CD14-positive monocyte (primary cell): ENCODE data around the gene SYCP2L. TPM values are rescaled to one million over a fixed set of nuclear protein-coding genes. Genes with fewer than 3 reads are reported as not detected.

Experiments
- DNase-seq, 3 donors: peaks; one replicate each; pipeline ENCODE4 v3.0.0-alpha.2; 2011 to 2022
- H2AFZ ChIP-seq: 2 replicates; pipeline ENCODE4 v1.6.0; 2012; ENCODE audit warnings: mild to moderate bottlenecking, low read depth, low read length, inconsistent platforms; ENCODE audit not compliant: insufficient read depth, poor library complexity, severe bottlenecking
- H3K27ac ChIP-seq, 2 donors: 1 replicate in 1 of 2; 2 replicates in 1 of 2; pipeline ENCODE4 v1.5.1; 2012 to 2013; ENCODE audit warnings: low read length in 2 of 2, control low read depth in 1 of 2, inconsistent platforms in 1 of 2, low read depth in 1 of 2, mild to moderate bottlenecking in 1 of 2
- H3K27me3 ChIP-seq, 2 donors: one replicate each; pipeline versions ENCODE4 v1.6.0 to v1.6.1; 2011 to 2013; ENCODE audit warnings: low read length in 2 of 2; ENCODE audit not compliant: control insufficient read depth in 2 of 2, insufficient read depth in 2 of 2
- H3K36me3 ChIP-seq, 2 donors: replicated peaks in 1 of 2; 1 replicate in 1 of 2; 2 replicates in 1 of 2; pipeline versions ENCODE4 v1.5.1 to v1.6.1; 2012 to 2013; ENCODE audit warnings: low read length in 2 of 2, control low read depth in 1 of 2, inconsistent platforms in 1 of 2, mild to moderate bottlenecking in 1 of 2; ENCODE audit not compliant: insufficient read depth in 2 of 2, control insufficient read depth in 1 of 2
- H3K4me1 ChIP-seq, 2 donors: 1 replicate in 1 of 2; 2 replicates in 1 of 2; pipeline versions ENCODE4 v1.5.1 to v1.6.1; 2012 to 2013; ENCODE audit warnings: low read length in 2 of 2, control low read depth in 1 of 2, inconsistent platforms in 1 of 2, mild to moderate bottlenecking in 1 of 2, moderate library complexity in 1 of 2; ENCODE audit not compliant: insufficient read depth in 2 of 2, control insufficient read depth in 1 of 2
- H3K4me2 ChIP-seq: replicated peaks from 2 replicates; pipeline ENCODE3; 2012; ENCODE audit warnings: low read length, moderate library complexity, mild to moderate bottlenecking; ENCODE audit not compliant: poor library complexity, severe bottlenecking; ENCODE audit errors: extremely low read depth
- H3K4me3 ChIP-seq, 3 experiments: fragments of 200-600 bp in 1 of 3; sonication (generic) in 1 of 3; replicated peaks in 1 of 3; 1 replicate in 2 of 3; 2 replicates in 1 of 3; pipeline ENCODE4 v1.5.1; 2011 to 2013; ENCODE audit warnings: low read length in 3 of 3, mild to moderate bottlenecking in 3 of 3, control low read depth in 2 of 3, low read depth in 2 of 3, inconsistent platforms in 1 of 3, moderate library complexity in 1 of 3
- H3K79me2 ChIP-seq: 2 replicates; pipeline ENCODE4 v1.6.0; 2012; ENCODE audit warnings: mild to moderate bottlenecking, control low read depth, inconsistent platforms, low read length, moderate library complexity; ENCODE audit not compliant: insufficient read depth
- H3K9ac ChIP-seq: 2 replicates; pipeline ENCODE4 v1.6.0; 2017; ENCODE audit warnings: low read length, mild to moderate bottlenecking; ENCODE audit not compliant: insufficient read depth, poor library complexity, severe bottlenecking
- H3K9me3 ChIP-seq, 2 donors: replicated peaks in 1 of 2; 1 replicate in 1 of 2; 2 replicates in 1 of 2; pipeline versions ENCODE4 v1.5.1 to v1.6.1; 2012 to 2013; ENCODE audit warnings: low read length in 2 of 2, control low read depth in 1 of 2; ENCODE audit not compliant: control insufficient read depth in 1 of 2, insufficient read depth in 1 of 2
- H4K20me1 ChIP-seq: 2 replicates; pipeline ENCODE4 v1.6.0; 2012; ENCODE audit warnings: mild to moderate bottlenecking, low read length, control low read depth, moderate library complexity; ENCODE audit not compliant: insufficient read depth
- H3K27ac Mint-ChIP-seq, 7 donors: one replicate each; pipeline ENCODE4 v1.8.0; 2020; ENCODE audit warnings: mild to moderate bottlenecking in 7 of 7, mixed read lengths in 7 of 7, moderate library complexity in 6 of 7, inconsistent platforms in 2 of 7
- H3K27me3 Mint-ChIP-seq, 3 donors: one replicate each; pipeline ENCODE4 v1.8.0; 2021 to 2022; ENCODE audit warnings: low read depth in 3 of 3, mild to moderate bottlenecking in 3 of 3, mixed read lengths in 3 of 3, moderate library complexity in 3 of 3, inconsistent platforms in 1 of 3
- H3K36me3 Mint-ChIP-seq, 2 donors: one replicate each; pipeline ENCODE4 v1.8.0; 2020; ENCODE audit warnings: mixed read lengths in 2 of 2, inconsistent platforms in 1 of 2, mild to moderate bottlenecking in 1 of 2
- H3K4me1 Mint-ChIP-seq: one replicate; pipeline ENCODE4 v1.8.0; 2020; ENCODE audit warnings: mild to moderate bottlenecking, mixed read lengths
- H3K4me3 Mint-ChIP-seq, 2 donors: one replicate each; pipeline ENCODE4 v1.8.0; 2020; ENCODE audit warnings: mild to moderate bottlenecking in 2 of 2, mixed read lengths in 2 of 2, moderate library complexity in 1 of 2
- H3K9me3 Mint-ChIP-seq, 7 donors: one replicate each; pipeline ENCODE4 v1.8.0; 2020 to 2022; ENCODE audit warnings: mixed read lengths in 7 of 7, mild to moderate bottlenecking in 6 of 7, moderate library complexity in 6 of 7, inconsistent platforms in 2 of 7
- CTCF ChIP-seq: fragments of 200-600 bp; IDR thresholded peaks from one replicate; pipeline ENCODE4 v1.8.0; 2022; ENCODE audit warnings: antibody characterized with exemption, mild to moderate bottlenecking
- WGBS: methylation state at CpG from one replicate; pipeline ENCODE4 v1.1.5; 2013; ENCODE audit warnings: missing lambda C conversion rate; ENCODE audit not compliant: insufficient coverage; 5-methylcytosine and 5-hydroxymethylcytosine counted together
- intact Hi-C, 2 donors: fragments of 100-400 bp; cut with micrococcal nuclease; formaldehyde crosslinking; loops; one replicate each; pipeline versions ENCODE4 v1.15.0 to v1.15.1; 2023
- polyA plus RNA-seq, 3 donors: library from polyadenylated mRNA; depleted of rRNA in 1 of 3; unstranded in 2 of 3; stranded (reverse) in 1 of 3; fragments of 300-500 nt in 2 of 3; fragments of >200 nt in 1 of 3; fragmentation: Illumina TruSeq in 2 of 3; gene quantifications; 1 replicate in 2 of 3; 2 replicates in 1 of 3; pipeline ENCODE4 v1.2.3, GENCODE V29; 2012 to 2021

SYCP2L gene
- polyA plus RNA-seq, 3 donors, result 0.08 TPM; not detected in 2

GRCh38 chr6:10993896-10994295, 107.0 kb downstream of the SYCP2L start:
- no peak overlapping the region for H3K27ac ChIP-seq
- no peaks in the 10 kb centered on the region for H3K36me3 ChIP-seq
- no peak overlapping the region for H3K4me2 ChIP-seq
- DNase-seq, result no peak
- TF ChIP-seq CTCF, result no peak
- no peak overlapping the region for H2AFZ ChIP-seq
- H3K4me3 ChIP-seq, result no peak overlapping the region
- intact Hi-C loops, result no loop called here
- H3K4me1 ChIP-seq, result no peaks in the 10 kb centered on the region
- no peaks in the 10 kb centered on the region for H3K4me1 Mint-ChIP-seq
- H3K9ac ChIP-seq, result no peak overlapping the region
- no CpG with 5 or more reads among the region's 8 CpGs for WGBS
- H3K36me3 Mint-ChIP-seq, result no peaks in the 10 kb centered on the region
- no peak overlapping the region for H3K4me3 Mint-ChIP-seq
- no peaks in the 10 kb centered on the region for H3K79me2 ChIP-seq
- H3K9me3 Mint-ChIP-seq, result peaks cover 0 to 2% (median 0%) of the 10 kb centered on the region in 7 donors
- H4K20me1 ChIP-seq, result no peaks in the 10 kb centered on the region
- no peaks in the 10 kb centered on the region for H3K9me3 ChIP-seq
- peaks cover 0 to 3% of the 10 kb centered on the region in 2 donors for H3K27me3 ChIP-seq
- peaks cover 0 to 7% (median 2%) of the 10 kb centered on the region in 3 donors for H3K27me3 Mint-ChIP-seq
- H3K27ac Mint-ChIP-seq, result no peak overlapping the region

GRCh38 chr6:10995114-10995707, 108.4 kb downstream of the SYCP2L start:
- Histone ChIP-seq H3K4me2 (no peak overlapping the region), H3K79me2 (no peaks in the 10 kb centered on the region), H3K36me3 (no peaks in the 10 kb centered on the region), H3K9ac (no peak overlapping the region), H2AFZ (no peak overlapping the region), H3K27me3 (peaks cover 2 to 3% of the 10 kb centered on the region in 2 donors), H3K4me3 (no peak overlapping the region), H3K9me3 (no peaks in the 10 kb centered on the region), H3K4me1 (no peaks in the 10 kb centered on the region), H3K27ac (no peak overlapping the region), H4K20me1 (no peaks in the 10 kb centered on the region)
- Mint-ChIP-seq H3K27me3 (peaks cover 0 to 10% (median 4%) of the 10 kb centered on the region in 3 donors), H3K27ac (no peak overlapping the region), H3K4me3 (no peak overlapping the region), H3K36me3 (no peaks in the 10 kb centered on the region), H3K4me1 (no peaks in the 10 kb centered on the region), H3K9me3 (peaks cover 0 to 2% (median 0%) of the 10 kb centered on the region in 7 donors)
- no peak for DNase-seq
- WGBS, result 88% methylated on average over 2 of the region's 4 CpGs
- intact Hi-C loops, result no loop called here
- TF ChIP-seq CTCF, result no peak
